HL-60 (cell line): Measurements from ENCODE around the gene CLIP2.

ENCODE experiments used
- DNase-seq, 2 experiments: peaks; one replicate each; pipeline ENCODE4 v3.0.0-alpha.2; 2010 to 2020; ENCODE audit warnings: low read depth in 1 of 2, low spot score in 1 of 2
- H3K27ac ChIP-seq: fragments of 250-450 bp; sonication (Bioruptor Pico); replicated peaks from 2 replicates; pipeline ENCODE4 v1.5.1; 2020; ENCODE audit warnings: mild to moderate bottlenecking, moderate library complexity
- H3K27me3 ChIP-seq: fragments of 250-450 bp; sonication (Bioruptor Pico); 2 replicates; pipeline ENCODE4 v1.5.1; 2021; ENCODE audit warnings: mild to moderate bottlenecking, moderate library complexity; ENCODE audit not compliant: insufficient read depth, poor library complexity, severe bottlenecking
- H3K4me3 ChIP-seq: replicated peaks from 2 replicates; pipeline ENCODE4 v1.5.1; 2011; ENCODE audit warnings: mild to moderate bottlenecking, control low read depth, low read length; ENCODE audit not compliant: insufficient read depth
- GABPA ChIP-seq: IDR thresholded peaks from 2 replicates; pipeline ENCODE4 v1.6.1; 2012; ENCODE audit warnings: low read depth
- POLR2AphosphoS5 ChIP-seq: IDR thresholded peaks from 2 replicates; pipeline ENCODE4 v1.6.1; 2012; ENCODE audit warnings: low read depth
- SPI1 ChIP-seq: IDR thresholded peaks from 2 replicates; pipeline ENCODE4 v1.6.1; 2012; ENCODE audit warnings: low read depth, mild to moderate bottlenecking, borderline replicate concordance
- TF ChIP-seq, protein P1 (sequence below): IDR thresholded peaks from one replicate; pipeline ENCODE4 v1.5.1; 2011; ENCODE audit warnings: low read length, control low read depth, inconsistent platforms; ENCODE audit not compliant: insufficient read depth
- TF ChIP-seq, protein P2 (sequence below): IDR thresholded peaks from 2 replicates; pipeline ENCODE4 v1.6.1; 2012; ENCODE audit warnings: low read depth; ENCODE audit not compliant: insufficient replicate concordance

CLIP2 gene

DNA sequence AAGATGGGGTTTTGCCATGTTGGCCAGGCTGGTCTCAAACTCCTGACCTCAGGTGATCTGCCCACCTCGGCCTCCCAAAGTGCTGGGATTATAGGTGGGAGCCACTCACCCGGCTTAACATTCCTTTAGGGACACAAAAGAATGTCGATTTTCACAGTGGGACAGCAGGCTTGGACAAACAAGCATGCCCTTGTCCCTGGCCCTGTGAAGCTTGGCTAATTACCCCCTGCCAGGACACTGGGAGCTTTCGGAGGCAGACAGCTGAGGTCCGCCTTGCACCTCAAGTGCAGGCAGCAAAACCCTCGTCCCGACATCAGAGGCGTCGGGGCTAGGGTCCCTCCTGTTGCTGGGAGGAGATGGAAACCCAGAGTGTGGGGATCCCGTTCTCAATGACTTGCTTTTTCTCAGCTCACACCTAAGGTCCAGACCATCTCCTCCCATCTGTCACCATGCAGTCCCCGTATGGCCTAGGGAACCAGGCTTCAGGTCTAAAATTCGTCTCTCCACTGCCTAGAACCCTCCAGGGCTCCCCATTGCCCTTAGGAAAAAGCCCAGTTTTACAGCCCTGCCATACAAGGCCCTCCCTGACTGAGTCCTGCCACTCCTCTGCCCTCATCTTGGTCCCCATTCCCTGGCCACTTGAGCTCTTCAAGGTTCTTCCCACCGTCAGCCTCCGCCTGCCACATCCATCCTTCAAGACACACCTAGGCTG is 6.3 kb upstream of the CLIP2 start:
- DNase-seq: no peak
- TF ChIP-seq, protein P1, sequence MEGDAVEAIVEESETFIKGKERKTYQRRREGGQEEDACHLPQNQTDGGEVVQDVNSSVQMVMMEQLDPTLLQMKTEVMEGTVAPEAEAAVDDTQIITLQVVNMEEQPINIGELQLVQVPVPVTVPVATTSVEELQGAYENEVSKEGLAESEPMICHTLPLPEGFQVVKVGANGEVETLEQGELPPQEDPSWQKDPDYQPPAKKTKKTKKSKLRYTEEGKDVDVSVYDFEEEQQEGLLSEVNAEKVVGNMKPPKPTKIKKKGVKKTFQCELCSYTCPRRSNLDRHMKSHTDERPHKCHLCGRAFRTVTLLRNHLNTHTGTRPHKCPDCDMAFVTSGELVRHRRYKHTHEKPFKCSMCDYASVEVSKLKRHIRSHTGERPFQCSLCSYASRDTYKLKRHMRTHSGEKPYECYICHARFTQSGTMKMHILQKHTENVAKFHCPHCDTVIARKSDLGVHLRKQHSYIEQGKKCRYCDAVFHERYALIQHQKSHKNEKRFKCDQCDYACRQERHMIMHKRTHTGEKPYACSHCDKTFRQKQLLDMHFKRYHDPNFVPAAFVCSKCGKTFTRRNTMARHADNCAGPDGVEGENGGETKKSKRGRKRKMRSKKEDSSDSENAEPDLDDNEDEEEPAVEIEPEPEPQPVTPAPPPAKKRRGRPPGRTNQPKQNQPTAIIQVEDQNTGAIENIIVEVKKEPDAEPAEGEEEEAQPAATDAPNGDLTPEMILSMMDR: no peak
- TF ChIP-seq, protein P2, sequence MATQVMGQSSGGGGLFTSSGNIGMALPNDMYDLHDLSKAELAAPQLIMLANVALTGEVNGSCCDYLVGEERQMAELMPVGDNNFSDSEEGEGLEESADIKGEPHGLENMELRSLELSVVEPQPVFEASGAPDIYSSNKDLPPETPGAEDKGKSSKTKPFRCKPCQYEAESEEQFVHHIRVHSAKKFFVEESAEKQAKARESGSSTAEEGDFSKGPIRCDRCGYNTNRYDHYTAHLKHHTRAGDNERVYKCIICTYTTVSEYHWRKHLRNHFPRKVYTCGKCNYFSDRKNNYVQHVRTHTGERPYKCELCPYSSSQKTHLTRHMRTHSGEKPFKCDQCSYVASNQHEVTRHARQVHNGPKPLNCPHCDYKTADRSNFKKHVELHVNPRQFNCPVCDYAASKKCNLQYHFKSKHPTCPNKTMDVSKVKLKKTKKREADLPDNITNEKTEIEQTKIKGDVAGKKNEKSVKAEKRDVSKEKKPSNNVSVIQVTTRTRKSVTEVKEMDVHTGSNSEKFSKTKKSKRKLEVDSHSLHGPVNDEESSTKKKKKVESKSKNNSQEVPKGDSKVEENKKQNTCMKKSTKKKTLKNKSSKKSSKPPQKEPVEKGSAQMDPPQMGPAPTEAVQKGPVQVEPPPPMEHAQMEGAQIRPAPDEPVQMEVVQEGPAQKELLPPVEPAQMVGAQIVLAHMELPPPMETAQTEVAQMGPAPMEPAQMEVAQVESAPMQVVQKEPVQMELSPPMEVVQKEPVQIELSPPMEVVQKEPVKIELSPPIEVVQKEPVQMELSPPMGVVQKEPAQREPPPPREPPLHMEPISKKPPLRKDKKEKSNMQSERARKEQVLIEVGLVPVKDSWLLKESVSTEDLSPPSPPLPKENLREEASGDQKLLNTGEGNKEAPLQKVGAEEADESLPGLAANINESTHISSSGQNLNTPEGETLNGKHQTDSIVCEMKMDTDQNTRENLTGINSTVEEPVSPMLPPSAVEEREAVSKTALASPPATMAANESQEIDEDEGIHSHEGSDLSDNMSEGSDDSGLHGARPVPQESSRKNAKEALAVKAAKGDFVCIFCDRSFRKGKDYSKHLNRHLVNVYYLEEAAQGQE: no peak
- no peak for TF ChIP-seq POLR2AphosphoS5
- TF ChIP-seq GABPA: no peak
- TF ChIP-seq SPI1: no peak
- Histone ChIP-seq H3K4me3 (no peak overlapping the region), H3K27me3 (no peaks in the 10 kb centered on the region), H3K27ac (no peak overlapping the region)

DNA sequence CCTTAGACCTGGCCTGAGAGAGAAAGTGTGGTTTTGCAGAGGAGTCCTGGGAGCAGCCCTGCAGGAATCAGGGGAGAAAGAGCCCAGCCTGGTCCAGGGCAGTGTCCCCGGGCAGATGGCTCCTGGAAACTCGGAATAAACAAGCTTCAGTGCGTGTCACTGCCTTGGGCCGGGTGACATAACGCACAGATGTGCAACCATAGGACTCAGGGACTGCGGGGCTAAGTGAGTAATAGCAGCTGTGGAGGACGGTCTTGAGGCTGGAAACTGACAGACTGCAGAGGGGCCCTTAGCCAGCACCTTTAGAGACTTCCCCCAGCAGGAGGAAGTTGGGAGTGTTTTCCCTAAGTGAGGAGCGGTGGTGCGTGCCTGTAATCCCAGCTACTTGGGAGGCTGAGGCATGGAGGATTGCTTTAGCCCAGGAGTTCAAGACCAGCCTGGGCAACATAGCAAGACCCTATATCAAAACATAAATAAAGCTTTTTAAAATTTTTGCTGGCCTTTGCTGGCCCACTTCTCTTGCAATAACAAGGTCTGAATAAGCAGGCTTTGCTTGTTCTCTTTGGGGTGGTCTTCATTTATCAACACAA is 5.3 kb upstream of the CLIP2 start:
- peak; percentile 68 to 90 for DNase-seq
- H3K27ac ChIP-seq: no peak overlapping the region
- H3K4me3 ChIP-seq: no peak overlapping the region
- H3K27me3 ChIP-seq: no peaks in the 10 kb centered on the region
- TF ChIP-seq SPI1 (no peak; the same call in 1 of the 2 replicates), POLR2AphosphoS5 (peak; percentile 48; the same call in 1 of the 2 replicates)

DNA sequence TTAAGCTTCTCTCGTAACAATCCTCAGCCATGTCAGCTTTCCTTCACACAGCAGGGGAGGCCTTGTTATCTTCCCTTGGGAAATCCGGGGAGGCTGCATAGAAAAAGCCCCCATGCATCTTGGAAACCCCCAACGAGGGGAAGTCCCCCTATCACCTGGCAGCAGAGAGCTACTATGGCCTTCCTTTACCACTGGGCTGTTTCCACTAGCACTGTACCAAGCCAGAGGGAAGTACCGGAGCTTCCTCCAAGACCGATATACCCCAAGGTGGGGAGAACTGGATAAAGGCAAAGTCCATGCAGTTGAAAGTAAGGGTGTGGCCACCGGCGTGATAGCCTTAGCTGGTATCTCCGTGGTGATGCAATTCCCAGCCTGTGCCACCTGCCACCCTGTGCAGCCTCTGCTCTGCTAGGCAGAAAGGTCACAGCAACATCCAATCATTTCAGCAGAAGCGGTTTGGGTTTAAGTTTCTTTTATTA is 4.4 kb upstream of the CLIP2 start:
- H3K4me3 ChIP-seq: no peak overlapping the region
- TF ChIP-seq POLR2AphosphoS5 (no peak), SPI1 (no peak; the same call in 1 of the 2 replicates), GABPA (no peak)
- TF ChIP-seq, protein P2: no peak
- peak; percentile 64 to 88 for DNase-seq
- no peak overlapping the region for H3K27ac ChIP-seq
- H3K27me3 ChIP-seq: no peaks in the 10 kb centered on the region

DNA sequence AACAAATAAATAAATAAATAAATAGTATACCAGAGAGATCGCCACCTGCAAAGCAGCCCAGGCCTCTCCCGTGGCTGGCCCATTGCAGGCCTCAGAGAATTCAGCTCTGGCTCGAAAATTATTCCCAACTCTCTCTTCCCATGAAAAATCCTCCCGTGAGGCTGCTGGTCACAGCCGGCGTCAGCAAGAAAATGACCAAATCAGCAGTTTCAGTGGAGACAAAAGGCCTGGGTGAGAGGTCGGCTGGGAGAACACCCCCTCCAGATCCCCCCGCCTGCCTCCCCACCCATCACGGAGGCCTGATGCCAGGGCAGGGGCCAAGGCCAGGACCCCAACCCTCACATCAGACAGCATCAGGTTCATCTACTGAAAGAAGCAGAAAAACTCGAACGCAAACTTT is 3.1 kb upstream of the CLIP2 start:
- TF ChIP-seq SPI1: no peak
- TF ChIP-seq POLR2AphosphoS5: no peak
- no peak overlapping the region for H3K27ac ChIP-seq
- H3K27me3 ChIP-seq: no peaks in the 10 kb centered on the region
- no peak overlapping the region for H3K4me3 ChIP-seq
- no peak for DNase-seq

DNA sequence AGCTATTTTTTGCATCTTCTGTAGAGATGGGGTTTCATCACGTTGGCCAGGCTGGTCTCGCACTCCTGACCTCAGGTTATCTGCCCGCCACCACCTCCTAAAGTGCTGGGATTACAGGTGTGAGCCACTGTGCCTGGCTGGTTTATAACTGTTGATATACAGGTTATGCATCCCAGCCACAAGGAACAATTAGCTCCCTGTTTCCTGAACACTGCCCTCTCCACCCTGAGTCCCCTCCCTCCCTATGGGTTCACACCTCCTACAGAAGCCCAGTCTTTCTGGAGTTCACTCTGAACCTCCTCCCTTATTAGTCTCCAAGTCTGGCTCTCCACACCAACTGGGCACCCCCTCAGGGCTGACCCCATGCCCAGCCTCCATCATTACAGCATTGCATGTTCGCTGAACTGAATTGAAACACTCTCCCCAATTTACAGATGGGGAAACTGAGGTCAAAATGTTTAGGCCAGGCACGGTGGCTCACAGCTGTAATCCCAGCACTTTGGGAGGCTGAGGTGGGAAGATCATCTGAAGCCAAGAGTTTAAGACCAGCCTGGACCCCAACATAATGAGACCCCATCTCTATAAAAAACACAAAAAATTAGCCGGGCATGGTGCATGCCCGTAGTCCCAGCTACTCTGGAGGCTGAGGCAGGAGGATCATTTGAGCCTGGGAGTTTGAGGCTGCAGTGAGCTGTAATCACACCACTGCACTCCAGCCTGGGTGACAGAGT is 1.7 kb upstream of the CLIP2 start:
- no peaks in the 10 kb centered on the region for H3K27me3 ChIP-seq
- TF ChIP-seq SPI1: no peak
- TF ChIP-seq, protein P2: no peak
- no peak for TF ChIP-seq POLR2AphosphoS5
- TF ChIP-seq, protein P1: no peak
- TF ChIP-seq GABPA: no peak
- no peak overlapping the region for H3K27ac ChIP-seq
- H3K4me3 ChIP-seq: no peak overlapping the region
- DNase-seq: no peak
